ENCODE measurements around the gene B4GALT5. TPM values are rescaled to one million over a fixed set of nuclear protein-coding genes. Genes with fewer than 3 reads are reported as not detected.

B4GALT5 gene
- total RNA-seq, 2 experiments from 2014 or later, result 13.5 to 13.7 TPM

DNA sequence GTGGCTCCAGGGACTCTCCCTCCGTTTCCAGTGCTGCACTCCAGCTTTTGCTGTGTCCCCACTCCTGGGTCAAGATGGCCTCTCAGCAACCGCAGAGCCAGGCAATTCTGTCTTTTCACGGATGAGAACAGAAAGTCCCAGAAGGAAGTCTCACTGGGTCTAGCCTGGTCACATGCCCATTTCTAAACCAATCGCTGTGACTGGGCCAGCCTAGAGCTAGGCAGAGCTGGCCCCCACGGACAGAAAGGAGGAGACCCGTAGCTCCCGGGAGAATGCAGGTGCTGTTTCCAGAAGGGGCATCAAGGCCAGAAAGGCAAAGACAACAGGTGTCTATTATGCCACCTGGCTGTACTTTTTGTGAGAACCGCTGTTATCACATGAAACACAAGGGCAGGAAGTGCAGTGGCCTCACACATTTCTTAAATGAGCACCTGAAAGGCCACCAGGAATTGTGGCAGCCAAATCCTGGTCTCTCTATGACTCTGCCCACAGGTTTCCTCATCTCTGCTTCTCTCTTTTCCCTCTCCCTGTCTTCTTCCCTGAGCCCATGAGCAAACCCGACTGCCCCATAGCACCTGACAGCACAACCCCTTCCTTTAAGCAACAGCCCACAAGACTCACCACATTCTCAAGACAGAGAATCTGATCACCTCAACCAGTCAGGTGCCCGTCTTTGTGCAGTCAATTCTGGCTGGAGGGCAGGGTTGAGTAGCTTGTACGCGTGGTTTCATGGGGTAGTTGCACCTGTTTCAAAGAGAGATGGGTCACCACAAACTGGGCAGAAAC lies 37.1 kb upstream of the B4GALT5 start:
- Mint-ChIP-seq H3K27me3 (peaks cover 28% of the 10 kb centered on the region), H3K4me1 (peaks cover 12% of the 10 kb centered on the region), H3K9me3 (no peaks in the 10 kb centered on the region), H3K36me3 (no peaks in the 10 kb centered on the region), H3K27ac (peak overlapping the region; percentile 41), H3K4me3 (peak overlapping the region; percentile 44)
- POLR2A ChIA-PET, result interaction anchor here (0.6 to 1.0 kb wide), 2 partner anchors 81 to 111 kb away, joined by 3 read pairs; no protein-coding TSS in a partner anchor
- ATAC-seq (ENCODE audit: low read depth) (peak; percentile 82), DNase-seq (peak; percentile 41)

- Mint-ChIP-seq H3K27ac (no peak overlapping the region), H3K9me3 (no peaks in the 10 kb centered on the region), H3K4me3 (no peak overlapping the region), H3K4me1 (peaks cover 12% of the 10 kb centered on the region), H3K36me3 (no peaks in the 10 kb centered on the region), H3K27me3 (peaks cover 22% of the 10 kb centered on the region)
- POLR2A ChIA-PET, result no interaction called here
- DNase-seq (no peak), ATAC-seq (ENCODE audit: low read depth) (no peak)
These were observed 35.9 kb upstream of the B4GALT5 start for GRCh38 chr20:49749625-49750024.

DNA sequence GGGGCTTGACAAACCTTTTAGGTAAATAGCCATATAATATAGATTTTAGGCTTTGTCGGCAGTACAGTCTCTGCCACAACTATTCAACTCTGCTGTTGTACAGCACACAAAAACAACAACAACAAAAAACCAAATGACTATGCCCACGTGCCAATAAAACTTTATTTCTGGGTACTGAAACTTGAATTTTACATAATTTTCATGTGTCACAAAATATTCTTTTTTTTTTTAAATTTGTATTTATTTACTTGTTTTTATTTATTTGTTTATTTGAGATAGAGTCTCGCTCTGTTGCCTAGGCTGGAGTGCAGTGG lies 34.8 kb upstream of the B4GALT5 start:
- Mint-ChIP-seq H3K27me3 (peaks cover 26% of the 10 kb centered on the region), H3K36me3 (no peaks in the 10 kb centered on the region), H3K27ac (no peak overlapping the region), H3K9me3 (no peaks in the 10 kb centered on the region), H3K4me1 (peaks cover 12% of the 10 kb centered on the region), H3K4me3 (no peak overlapping the region)
- ATAC-seq (ENCODE audit: low read depth) (no peak), DNase-seq (no peak)
- POLR2A ChIA-PET, result no interaction called here

GRCh38 chr20:49747707-49748524 lies 34.2 kb upstream of the B4GALT5 start:
- H3K27ac Mint-ChIP-seq, result no peak overlapping the region
- POLR2A ChIA-PET, result no interaction called here
- no peaks in the 10 kb centered on the region for H3K9me3 Mint-ChIP-seq
- H3K4me1 Mint-ChIP-seq, result peaks cover 12% of the 10 kb centered on the region
- no peaks in the 10 kb centered on the region for H3K36me3 Mint-ChIP-seq
- ATAC-seq (ENCODE audit: low read depth) (no peak), DNase-seq (no peak)
- H3K4me3 Mint-ChIP-seq, result no peak overlapping the region
- H3K27me3 Mint-ChIP-seq, result peaks cover 24% of the 10 kb centered on the region

DNA sequence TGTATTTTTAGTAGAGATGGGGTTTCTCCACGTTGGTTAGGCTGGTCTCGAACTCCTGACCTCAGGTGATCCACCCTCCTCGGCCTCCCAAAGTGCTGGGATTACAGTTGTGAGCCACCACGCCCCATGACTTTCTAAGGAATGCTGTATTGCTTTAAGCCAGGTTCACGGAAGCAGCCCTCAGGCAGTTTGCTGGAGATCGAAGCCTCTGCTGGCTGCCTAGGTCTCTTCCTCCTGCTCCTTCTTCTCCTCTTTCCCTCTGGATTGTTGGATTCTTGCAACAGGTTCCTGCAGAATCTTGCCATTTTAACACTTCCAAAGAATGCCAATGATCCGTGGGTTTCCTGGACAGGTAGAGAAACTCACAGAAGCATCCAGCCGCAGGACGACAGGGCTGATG lies 29.3 kb upstream of the B4GALT5 start:
- Mint-ChIP-seq H3K36me3 (no peaks in the 10 kb centered on the region), H3K4me3 (no peak overlapping the region), H3K9me3 (no peaks in the 10 kb centered on the region), H3K27me3 (peaks cover 24% of the 10 kb centered on the region), H3K27ac (no peak overlapping the region), H3K4me1 (no peaks in the 10 kb centered on the region)
- POLR2A ChIA-PET, result no interaction called here
- ATAC-seq (ENCODE audit: low read depth) (no peak), DNase-seq (no peak)

- Mint-ChIP-seq H3K9me3 (no peaks in the 10 kb centered on the region), H3K4me1 (no peaks in the 10 kb centered on the region), H3K27ac (no peak overlapping the region), H3K36me3 (no peaks in the 10 kb centered on the region), H3K4me3 (no peak overlapping the region), H3K27me3 (peaks cover 31% of the 10 kb centered on the region)
- no peak for ATAC-seq (ENCODE audit: low read depth)
- DNase-seq, result no peak
- POLR2A ChIA-PET, result no interaction called here
These were observed 28.3 kb upstream of the B4GALT5 start for GRCh38 chr20:49741977-49742376.

DNA sequence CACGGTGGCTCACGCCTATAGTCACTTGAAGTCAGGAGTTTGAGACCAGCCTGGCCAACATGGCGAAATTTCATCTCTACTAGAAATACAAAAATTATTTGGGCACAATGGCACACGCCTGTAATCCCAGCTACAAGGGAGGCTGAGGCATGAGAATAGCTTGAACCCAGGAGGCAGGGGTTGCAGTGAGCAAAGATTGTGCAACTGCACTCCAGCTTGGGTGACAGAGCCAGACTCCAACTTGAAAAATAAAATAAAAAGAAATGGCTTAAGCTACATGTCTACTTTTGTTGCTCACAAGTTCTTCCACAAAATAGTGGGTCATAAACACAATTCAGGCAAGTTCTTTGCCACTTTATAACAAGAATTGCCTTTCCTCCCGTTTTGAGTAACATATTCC lies 27.1 kb upstream of the B4GALT5 start:
- H3K27me3 Mint-ChIP-seq, result peaks cover 32% of the 10 kb centered on the region
- no peaks in the 10 kb centered on the region for H3K9me3 Mint-ChIP-seq
- POLR2A ChIA-PET, result no interaction called here
- no peak overlapping the region for H3K4me3 Mint-ChIP-seq
- H3K27ac Mint-ChIP-seq, result no peak overlapping the region
- no peak for DNase-seq
- H3K36me3 Mint-ChIP-seq, result no peaks in the 10 kb centered on the region
- no peak for ATAC-seq (ENCODE audit: low read depth)
- H3K4me1 Mint-ChIP-seq, result no peaks in the 10 kb centered on the region

DNA sequence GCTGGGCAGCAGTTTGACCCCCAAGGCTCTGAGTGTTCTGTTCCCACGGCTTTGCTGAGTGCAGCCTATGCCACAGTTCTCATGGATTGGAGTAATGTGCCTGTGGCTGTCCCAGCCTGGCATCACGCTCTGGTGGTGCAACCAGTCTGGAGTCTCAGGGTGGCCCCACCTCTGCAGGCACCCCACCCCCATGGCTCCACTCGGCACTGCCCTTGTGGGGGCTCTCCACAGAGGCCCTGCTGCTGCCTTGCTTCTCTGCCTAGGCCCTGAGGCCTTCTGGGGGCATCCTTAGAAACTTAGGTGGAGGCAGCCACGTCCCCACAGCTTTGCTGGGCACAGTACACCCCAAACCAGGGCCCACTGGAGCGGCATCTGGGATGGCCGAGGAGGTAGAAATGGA lies 25.4 kb upstream of the B4GALT5 start:
- H3K4me3 Mint-ChIP-seq, result no peak overlapping the region
- H3K4me1 Mint-ChIP-seq, result no peaks in the 10 kb centered on the region
- no peaks in the 10 kb centered on the region for H3K9me3 Mint-ChIP-seq
- POLR2A ChIA-PET, result no interaction called here
- H3K27me3 Mint-ChIP-seq, result peaks cover 32% of the 10 kb centered on the region
- no peak for ATAC-seq (ENCODE audit: low read depth)
- DNase-seq, result no peak
- no peaks in the 10 kb centered on the region for H3K36me3 Mint-ChIP-seq
- H3K27ac Mint-ChIP-seq, result no peak overlapping the region

GRCh38 chr20:49737260-49737659 lies 23.6 kb upstream of the B4GALT5 start:
- no peaks in the 10 kb centered on the region for H3K36me3 Mint-ChIP-seq
- POLR2A ChIA-PET, result no interaction called here
- no peak for DNase-seq
- H3K4me1 Mint-ChIP-seq, result no peaks in the 10 kb centered on the region
- H3K27ac Mint-ChIP-seq, result no peak overlapping the region
- H3K4me3 Mint-ChIP-seq, result no peak overlapping the region
- H3K9me3 Mint-ChIP-seq, result no peaks in the 10 kb centered on the region
- peaks cover 39% of the 10 kb centered on the region for H3K27me3 Mint-ChIP-seq
- ATAC-seq (ENCODE audit: low read depth), result no peak

GRCh38 chr20:49729780-49730179 lies 16.1 kb upstream of the B4GALT5 start:
- ATAC-seq (ENCODE audit: low read depth) (no peak), DNase-seq (no peak)
- Mint-ChIP-seq H3K9me3 (no peaks in the 10 kb centered on the region), H3K27ac (no peak overlapping the region), H3K4me3 (no peak overlapping the region), H3K36me3 (no peaks in the 10 kb centered on the region), H3K27me3 (peaks cover 25% of the 10 kb centered on the region), H3K4me1 (peaks cover 10% of the 10 kb centered on the region)
- POLR2A ChIA-PET, result no interaction called here

DNA sequence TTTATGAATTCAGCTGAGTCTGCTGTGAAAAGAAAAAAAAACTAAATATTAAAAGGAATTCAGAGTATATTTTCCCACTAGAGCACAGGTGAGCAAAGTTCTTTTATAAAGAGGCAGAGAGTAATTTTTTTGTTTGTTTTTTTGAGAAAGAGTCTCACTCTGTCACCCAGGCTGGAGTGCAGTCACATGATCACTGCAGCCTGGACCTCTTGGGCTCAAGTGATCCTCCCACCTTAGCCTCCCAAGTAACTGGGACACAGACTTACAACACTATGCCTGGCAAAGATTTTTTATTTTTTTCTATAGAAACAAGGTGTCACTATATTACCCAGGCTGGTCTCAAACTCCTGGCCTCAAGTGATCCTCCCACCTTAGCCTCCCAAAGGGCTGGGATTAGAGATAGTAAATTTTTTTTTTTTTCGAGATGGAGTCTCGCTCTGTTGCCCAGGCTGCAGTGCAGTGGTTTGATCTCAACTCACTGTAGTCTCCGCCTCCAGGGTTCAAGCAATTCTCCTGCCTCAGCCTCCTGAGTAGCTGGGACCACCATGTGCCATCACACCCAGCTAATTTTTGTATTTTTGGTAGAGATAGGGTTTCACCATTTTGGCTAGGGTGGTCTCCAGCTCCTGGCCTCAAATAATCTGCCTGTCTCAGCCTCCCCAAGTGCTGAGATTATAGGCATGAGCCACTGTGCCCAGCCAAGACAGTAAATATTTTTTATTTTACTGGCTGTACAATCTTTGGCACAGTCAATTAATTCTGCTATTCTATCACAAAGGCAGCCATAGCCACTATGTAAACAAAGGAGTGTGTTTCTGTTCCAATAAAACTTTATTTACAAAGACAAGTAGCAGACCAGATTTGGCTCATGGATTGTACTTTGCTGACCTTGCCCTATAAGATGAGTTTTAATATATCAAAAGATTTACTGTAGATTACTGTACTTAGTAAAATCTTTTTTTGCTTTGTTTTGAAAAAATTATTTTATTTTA lies 14.5 kb upstream of the B4GALT5 start:
- Mint-ChIP-seq H3K27ac (no peak overlapping the region), H3K9me3 (no peaks in the 10 kb centered on the region), H3K4me3 (no peak overlapping the region), H3K4me1 (peaks cover 15% of the 10 kb centered on the region), H3K27me3 (peaks cover 14% of the 10 kb centered on the region), H3K36me3 (no peaks in the 10 kb centered on the region)
- DNase-seq, result no peak
- POLR2A ChIA-PET, result no interaction called here
- ATAC-seq (ENCODE audit: low read depth), result no peak

- Mint-ChIP-seq H3K27ac (no peak overlapping the region), H3K27me3 (peaks cover 10% of the 10 kb centered on the region), H3K4me3 (no peak overlapping the region), H3K4me1 (peaks cover 15% of the 10 kb centered on the region), H3K36me3 (no peaks in the 10 kb centered on the region), H3K9me3 (no peaks in the 10 kb centered on the region)
- ATAC-seq (ENCODE audit: low read depth), result no peak
- POLR2A ChIA-PET, result no interaction called here
- DNase-seq, result no peak
These were observed 13.8 kb upstream of the B4GALT5 start for GRCh38 chr20:49727478-49727877.

DNA sequence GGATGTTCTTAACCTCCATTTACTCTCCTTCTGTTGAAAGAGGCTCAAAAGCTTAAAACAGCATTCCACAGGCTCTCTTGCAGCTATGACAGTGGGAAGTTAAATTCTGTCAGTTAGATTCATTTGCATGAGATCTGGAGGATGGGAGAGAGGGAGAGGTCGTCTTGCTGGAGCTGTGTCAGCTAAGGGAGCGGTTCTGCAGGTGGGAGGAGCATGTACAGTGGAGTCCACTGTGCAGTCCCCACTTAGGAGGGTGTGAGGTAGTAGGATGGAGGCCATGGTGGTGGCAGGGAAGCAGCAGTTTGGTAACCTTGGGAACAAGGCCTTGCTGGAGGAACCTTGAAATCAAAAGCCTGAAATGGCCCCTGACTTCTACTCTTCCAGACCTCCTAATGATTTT lies 12.0 kb upstream of the B4GALT5 start:
- H3K4me3 Mint-ChIP-seq, result no peak overlapping the region
- POLR2A ChIA-PET, result no interaction called here
- peaks cover 6% of the 10 kb centered on the region for H3K27me3 Mint-ChIP-seq
- H3K4me1 Mint-ChIP-seq, result peaks cover 15% of the 10 kb centered on the region
- no peaks in the 10 kb centered on the region for H3K9me3 Mint-ChIP-seq
- H3K36me3 Mint-ChIP-seq, result no peaks in the 10 kb centered on the region
- DNase-seq (no peak), ATAC-seq (ENCODE audit: low read depth) (no peak)
- H3K27ac Mint-ChIP-seq, result no peak overlapping the region
